H9 (cell line): ENCODE results near the gene EPS15. TPM values are rescaled to one million over a fixed set of nuclear protein-coding genes. Genes with fewer than 3 reads are reported as not detected.

Source experiments
- DNase-seq: peaks from one replicate; pipeline ENCODE4 v3.0.0-alpha.2; 2017
- H2AFZ ChIP-seq: one replicate; pipeline ENCODE4 v1.6.1; 2013; ENCODE audit warnings: mild to moderate bottlenecking, low read length, control low read depth, moderate library complexity
- H2AK5ac ChIP-seq: 2 replicates; pipeline ENCODE4 v1.6.1; 2013; ENCODE audit warnings: low read length, control low read depth, mixed read lengths; ENCODE audit not compliant: insufficient read length
- H2BK120ac ChIP-seq: one replicate; pipeline ENCODE4 v1.6.1; 2013; ENCODE audit warnings: low read depth, mild to moderate bottlenecking, low read length, control low read depth, inconsistent platforms; ENCODE audit not compliant: poor library complexity, severe bottlenecking
- H2BK12ac ChIP-seq: 2 replicates; pipeline ENCODE4 v1.6.1; 2013; ENCODE audit warnings: low read length, control low read depth, mixed read lengths, low read depth; ENCODE audit not compliant: insufficient read length
- H2BK15ac ChIP-seq: 2 replicates; pipeline ENCODE4 v1.6.1; 2013; ENCODE audit warnings: low read depth, low read length, control low read depth
- H2BK20ac ChIP-seq: one replicate; pipeline ENCODE4 v1.6.1; 2013; ENCODE audit warnings: low read depth, mild to moderate bottlenecking, low read length, control low read depth, inconsistent platforms; ENCODE audit not compliant: poor library complexity, severe bottlenecking
- H2BK5ac ChIP-seq: 2 replicates; pipeline ENCODE4 v1.6.1; 2013; ENCODE audit warnings: low read length, control low read depth, mixed read lengths; ENCODE audit not compliant: insufficient read length
- H3K14ac ChIP-seq: 2 replicates; pipeline ENCODE4 v1.6.1; 2013; ENCODE audit warnings: low read length, control low read depth; ENCODE audit not compliant: insufficient read depth
- H3K18ac ChIP-seq: 2 replicates; pipeline ENCODE4 v1.6.1; 2013; ENCODE audit warnings: low read depth, mild to moderate bottlenecking, mixed read lengths, low read length, control low read depth; ENCODE audit not compliant: insufficient read length
- H3K23ac ChIP-seq: 2 replicates; pipeline ENCODE4 v1.6.1; 2013; ENCODE audit warnings: low read length, control low read depth, mixed read lengths, low read depth; ENCODE audit not compliant: insufficient read length
- H3K23me2 ChIP-seq: 2 replicates; pipeline ENCODE4 v1.6.1; 2013; ENCODE audit warnings: low read depth, mild to moderate bottlenecking, mixed read lengths, low read length, control low read depth; ENCODE audit not compliant: insufficient read length, poor library complexity, severe bottlenecking
- H3K27ac ChIP-seq: 2 replicates; pipeline ENCODE4 v1.5.1; 2013; ENCODE audit warnings: low read length, control low read depth, mixed read lengths, low read depth; ENCODE audit not compliant: insufficient read length
- H3K27me3 ChIP-seq: 2 replicates; pipeline ENCODE4 v1.6.1; 2013; ENCODE audit warnings: low read length, control low read depth, inconsistent platforms; ENCODE audit not compliant: insufficient read depth
- H3K4ac ChIP-seq: 2 replicates; pipeline ENCODE4 v1.6.1; 2013; ENCODE audit warnings: low read depth, mild to moderate bottlenecking, control low read depth, inconsistent platforms, low read length, moderate library complexity
- H3K4me1 ChIP-seq: 2 replicates; pipeline ENCODE4 v1.6.1; 2013; ENCODE audit warnings: low read length, control low read depth, inconsistent platforms; ENCODE audit not compliant: insufficient read depth
- H3K4me2 ChIP-seq: 2 replicates; pipeline ENCODE4 v1.6.1; 2013; ENCODE audit warnings: low read length, control low read depth, mixed read lengths; ENCODE audit not compliant: insufficient read length, insufficient read depth
- H3K56ac ChIP-seq: 2 replicates; pipeline ENCODE4 v1.6.1; 2013; ENCODE audit warnings: low read depth, mild to moderate bottlenecking, mixed read lengths, low read length, control low read depth; ENCODE audit not compliant: insufficient read length
- H3K79me1 ChIP-seq: 2 replicates; pipeline ENCODE4 v1.6.1; 2013; ENCODE audit warnings: low read depth, mild to moderate bottlenecking, moderate library complexity, low read length, control low read depth, inconsistent platforms; ENCODE audit not compliant: insufficient read depth, poor library complexity, severe bottlenecking
- H3K79me2 ChIP-seq: 2 replicates; pipeline ENCODE4 v1.6.1; 2013; ENCODE audit warnings: low read length, control low read depth, inconsistent platforms; ENCODE audit not compliant: insufficient read depth
- H3K9ac ChIP-seq: 2 replicates; pipeline ENCODE4 v1.6.1; 2013; ENCODE audit warnings: low read length, control low read depth, mixed read lengths; ENCODE audit not compliant: insufficient read length; ENCODE audit errors: extremely low read depth
- H3K9me3 ChIP-seq: one replicate; pipeline ENCODE4 v1.6.1; 2013; ENCODE audit warnings: low read depth, low read length, inconsistent platforms; ENCODE audit not compliant: control insufficient read depth
- H3T11ph ChIP-seq: one replicate; pipeline ENCODE4 v1.6.1; 2013; ENCODE audit warnings: mild to moderate bottlenecking, low read length, control low read depth, inconsistent platforms
- H4K20me1 ChIP-seq: one replicate; pipeline ENCODE4 v1.6.1; 2013; ENCODE audit not compliant: control insufficient read depth, insufficient read length, insufficient read depth
- H4K5ac ChIP-seq: 2 replicates; pipeline ENCODE4 v1.6.1; 2013; ENCODE audit warnings: low read depth, mild to moderate bottlenecking, mixed read lengths, low read length, control low read depth; ENCODE audit not compliant: insufficient read length
- H4K8ac ChIP-seq: replicated peaks from 2 replicates; pipeline ENCODE4 v1.6.1; 2013; ENCODE audit warnings: low read length, control low read depth, mixed read lengths, low read depth; ENCODE audit not compliant: insufficient read length
- H4K91ac ChIP-seq: 2 replicates; pipeline ENCODE4 v1.6.1; 2013; ENCODE audit warnings: low read depth, mild to moderate bottlenecking, moderate library complexity, mixed read lengths, low read length, control low read depth; ENCODE audit not compliant: insufficient read length
- H3K27ac Mint-ChIP-seq, 3 experiments: 2 replicates in 2 of 3; 3 replicates in 1 of 3; pipeline ENCODE4 v1.8.0; 2020 to 2021; ENCODE audit warnings: mixed read lengths in 3 of 3, mild to moderate bottlenecking in 1 of 3, moderate library complexity in 1 of 3
- H3K27me3 Mint-ChIP-seq: 2 replicates; pipeline ENCODE4 v1.8.0; 2021; ENCODE audit warnings: low read depth, mild to moderate bottlenecking, moderate library complexity, mixed read lengths
- H3K36me3 Mint-ChIP-seq, 3 experiments: 2 replicates in 2 of 3; 3 replicates in 1 of 3; pipeline ENCODE4 v1.8.0; 2020 to 2021; ENCODE audit warnings: low read depth in 3 of 3, mixed read lengths in 3 of 3; ENCODE audit not compliant: insufficient read depth in 1 of 3
- H3K4me1 Mint-ChIP-seq, 2 experiments: 2 replicates each; pipeline ENCODE4 v1.8.0; 2020; ENCODE audit warnings: mixed read lengths in 2 of 2
- H3K4me3 Mint-ChIP-seq, 2 experiments: 2 replicates in 1 of 2; 3 replicates in 1 of 2; pipeline ENCODE4 v1.8.0; 2020 to 2021; ENCODE audit warnings: mild to moderate bottlenecking in 2 of 2, mixed read lengths in 2 of 2, moderate library complexity in 1 of 2
- H3K9me3 Mint-ChIP-seq, 2 experiments: 2 replicates in 1 of 2; 3 replicates in 1 of 2; pipeline ENCODE4 v1.8.0; 2020; ENCODE audit warnings: mild to moderate bottlenecking in 2 of 2, mixed read lengths in 2 of 2, moderate library complexity in 1 of 2
- WGBS: extraction: QIAGEN DNeasy Blood & Tissue Kit; methylation state at CpG from one replicate; pipeline ENCODE4 v1.1.7; 2013; ENCODE audit warnings: missing lambda C conversion rate, low lambda C conversion rate, mixed read lengths; ENCODE audit not compliant: insufficient read length; ENCODE audit errors: extremely low coverage; 5-methylcytosine and 5-hydroxymethylcytosine counted together
- total RNA-seq: library from RNA; stranded (reverse); gene quantifications from 2 replicates; pipeline ENCODE4 v1.2.1, GENCODE V29; 2021
- TF ChIP-seq, protein P1 (sequence below): fragments of 200-600 bp; sonication (generic); conservative IDR thresholded peaks from 3 replicates; pipeline ENCODE4 v1.8.0; 2021; ENCODE audit warnings: antibody characterized with exemption, mild to moderate bottlenecking

EPS15 gene
- total RNA-seq, 1 experiment from 2014 or later, result 44.1 TPM

DNA sequence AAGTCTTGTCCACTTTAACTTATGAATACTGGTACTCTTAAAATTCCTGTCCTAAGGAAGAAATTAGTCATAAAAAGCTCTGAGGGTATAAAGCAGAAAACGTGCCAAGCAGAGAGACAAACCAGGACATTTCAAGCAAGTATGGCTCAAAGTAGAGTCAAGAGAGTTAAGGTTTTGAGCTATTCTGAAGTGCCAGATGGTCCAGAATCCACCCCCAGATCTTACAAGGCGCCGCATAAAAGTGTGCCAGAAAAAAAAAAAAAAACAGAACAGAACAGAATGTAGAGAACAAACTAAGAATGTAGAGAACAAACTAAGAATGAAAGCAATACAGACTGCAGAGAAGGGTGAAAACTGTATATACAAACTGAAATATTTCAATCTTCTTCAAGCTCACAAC lies 12.5 kb downstream of the EPS15 start:
- H4K91ac ChIP-seq, result no peak overlapping the region
- TF ChIP-seq, protein P1, sequence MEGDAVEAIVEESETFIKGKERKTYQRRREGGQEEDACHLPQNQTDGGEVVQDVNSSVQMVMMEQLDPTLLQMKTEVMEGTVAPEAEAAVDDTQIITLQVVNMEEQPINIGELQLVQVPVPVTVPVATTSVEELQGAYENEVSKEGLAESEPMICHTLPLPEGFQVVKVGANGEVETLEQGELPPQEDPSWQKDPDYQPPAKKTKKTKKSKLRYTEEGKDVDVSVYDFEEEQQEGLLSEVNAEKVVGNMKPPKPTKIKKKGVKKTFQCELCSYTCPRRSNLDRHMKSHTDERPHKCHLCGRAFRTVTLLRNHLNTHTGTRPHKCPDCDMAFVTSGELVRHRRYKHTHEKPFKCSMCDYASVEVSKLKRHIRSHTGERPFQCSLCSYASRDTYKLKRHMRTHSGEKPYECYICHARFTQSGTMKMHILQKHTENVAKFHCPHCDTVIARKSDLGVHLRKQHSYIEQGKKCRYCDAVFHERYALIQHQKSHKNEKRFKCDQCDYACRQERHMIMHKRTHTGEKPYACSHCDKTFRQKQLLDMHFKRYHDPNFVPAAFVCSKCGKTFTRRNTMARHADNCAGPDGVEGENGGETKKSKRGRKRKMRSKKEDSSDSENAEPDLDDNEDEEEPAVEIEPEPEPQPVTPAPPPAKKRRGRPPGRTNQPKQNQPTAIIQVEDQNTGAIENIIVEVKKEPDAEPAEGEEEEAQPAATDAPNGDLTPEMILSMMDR, result no peak
- no peak overlapping the region for H2BK20ac ChIP-seq
- H3K9me3 ChIP-seq, result no peaks in the 10 kb centered on the region
- no peak overlapping the region for H2AK5ac ChIP-seq
- no peaks in the 10 kb centered on the region for H3K23me2 ChIP-seq
- no peak overlapping the region for H3K56ac ChIP-seq
- no peak overlapping the region for H2BK120ac ChIP-seq
- H2BK12ac ChIP-seq, result no peak overlapping the region
- no peaks in the 10 kb centered on the region for H3K27me3 ChIP-seq
- no peak overlapping the region for H2AFZ ChIP-seq
- H3T11ph ChIP-seq, result no peak overlapping the region
- H2BK5ac ChIP-seq, result no peak overlapping the region
- peaks cover 1% of the 10 kb centered on the region; the same call in 1 of the 2 replicates for H3K79me2 ChIP-seq
- no peak overlapping the region for H2BK15ac ChIP-seq
- H3K79me1 ChIP-seq, result no peaks in the 10 kb centered on the region
- no peaks in the 10 kb centered on the region for H4K20me1 ChIP-seq
- no peak overlapping the region for H3K4ac ChIP-seq
- no peak overlapping the region for H3K4me3 Mint-ChIP-seq
- H3K9me3 Mint-ChIP-seq, result no peaks in the 10 kb centered on the region
- H3K36me3 Mint-ChIP-seq, result peaks cover 0 to 7% (median 2%) of the 10 kb centered on the region in 3 experiments; a peak in 2 of 7 replicates
- no peak overlapping the region for H3K14ac ChIP-seq
- no peaks in the 10 kb centered on the region for H3K27me3 Mint-ChIP-seq
- no peak overlapping the region for H4K8ac ChIP-seq
- no peaks in the 10 kb centered on the region for H3K4me1 Mint-ChIP-seq
- no peak for DNase-seq
- no peaks in the 10 kb centered on the region for H3K4me1 ChIP-seq
- no peak overlapping the region for H3K18ac ChIP-seq
- no peak overlapping the region for H3K27ac Mint-ChIP-seq
- H3K23ac ChIP-seq, result no peak overlapping the region
- H3K27ac ChIP-seq, result no peak overlapping the region
- H3K4me2 ChIP-seq, result no peak overlapping the region
- no peak overlapping the region for H4K5ac ChIP-seq
- no CpG with 5 or more reads among the region's 3 CpGs for WGBS
- H3K9ac ChIP-seq, result no peak overlapping the region
